Measurements from ENCODE around the gene TUBGCP3. TPM values are rescaled to one million over a fixed set of nuclear protein-coding genes. Genes with fewer than 3 reads are reported as not detected.

Gene TUBGCP3
- polyA plus RNA-seq, 1 donor from 2014 or later: 20.3 TPM

- no peak for TF ChIP-seq CTCF (IDR thresholded peaks at IDR 0.05; ENCODE audit: poor library complexity, severe bottlenecking)
Observed at GRCh38 chr13:112483299-112483698, 104.7 kb downstream of the TUBGCP3 start (continued).

GRCh38 chr13:112481458-112481857, 106.5 kb downstream of the TUBGCP3 start:
- H3F3A ChIP-seq (ENCODE audit: insufficient read depth, low read length, poor library complexity, severe bottlenecking): no peaks in the 10 kb centered on the region
- no peaks in the 10 kb centered on the region for H3K79me2 ChIP-seq (replicated peaks; ENCODE audit: insufficient read depth, low read length)
- no peaks in the 10 kb centered on the region for H3K9me2 ChIP-seq (ENCODE audit: insufficient read depth, low read length)
- H3K27ac ChIP-seq (ENCODE audit: low read length): no peak overlapping the region
- H3K27me3 ChIP-seq (ENCODE audit: insufficient read depth, low read depth, low read length): no peaks in the 10 kb centered on the region
- H3K36me3 ChIP-seq (ENCODE audit: insufficient read depth, low read length): no peaks in the 10 kb centered on the region
- no peak overlapping the region for H3K4me2 ChIP-seq (ENCODE audit: low read length)
- no peak overlapping the region for H3K4me3 ChIP-seq (ENCODE audit: low read length)
- no peak overlapping the region for H3K9ac ChIP-seq (ENCODE audit: low read length)
- TF ChIP-seq EP300 (conservative IDR thresholded peaks at IDR 0.05; ENCODE audit: poor library complexity, severe bottlenecking) (no peak), EZH2 (IDR thresholded peaks at IDR 0.05; ENCODE audit: borderline replicate concordance, insufficient read depth, low read length, poor library complexity, severe bottlenecking) (no peak), SMC3 (conservative IDR thresholded peaks at IDR 0.05; ENCODE audit: poor library complexity) (no peak), RAD21 (conservative IDR thresholded peaks at IDR 0.05) (no peak), MXI1 (conservative IDR thresholded peaks at IDR 0.05; ENCODE audit: poor library complexity, severe bottlenecking) (no peak), POLR2AphosphoS5 (IDR thresholded peaks at IDR 0.05) (no peak), TAF1 (IDR thresholded peaks at IDR 0.05; ENCODE audit: low read depth) (no peak), REST (IDR thresholded peaks at IDR 0.05; ENCODE audit: borderline replicate concordance) (no peak), CTCF (IDR thresholded peaks at IDR 0.05; ENCODE audit: poor library complexity, severe bottlenecking) (no peak)
- no peaks in the 10 kb centered on the region for H4K20me1 ChIP-seq (ENCODE audit: insufficient read depth)
- H3K9me3 ChIP-seq (ENCODE audit: low read length): no peaks in the 10 kb centered on the region
- H2AFZ ChIP-seq (ENCODE audit: low read depth, low read length): no peak overlapping the region

- no peaks in the 10 kb centered on the region for H3K36me3 ChIP-seq (ENCODE audit: insufficient read depth, low read length)
- H3F3A ChIP-seq (ENCODE audit: insufficient read depth, low read length, poor library complexity, severe bottlenecking): no peaks in the 10 kb centered on the region
- TF ChIP-seq EZH2 (IDR thresholded peaks at IDR 0.05; ENCODE audit: borderline replicate concordance, insufficient read depth, low read length, poor library complexity, severe bottlenecking) (no peak), RAD21 (conservative IDR thresholded peaks at IDR 0.05) (no peak), CTCF (IDR thresholded peaks at IDR 0.05; ENCODE audit: poor library complexity, severe bottlenecking) (no peak), SMC3 (conservative IDR thresholded peaks at IDR 0.05; ENCODE audit: poor library complexity) (no peak), REST (IDR thresholded peaks at IDR 0.05; ENCODE audit: borderline replicate concordance) (no peak)
- no peak overlapping the region for H3K9ac ChIP-seq (ENCODE audit: low read length)
- no peaks in the 10 kb centered on the region for H3K79me2 ChIP-seq (replicated peaks; ENCODE audit: insufficient read depth, low read length)
- H3K9me2 ChIP-seq (ENCODE audit: insufficient read depth, low read length): no peaks in the 10 kb centered on the region
- H4K20me1 ChIP-seq (ENCODE audit: insufficient read depth): no peaks in the 10 kb centered on the region
- H3K9me3 ChIP-seq (ENCODE audit: low read length): no peaks in the 10 kb centered on the region
- H2AFZ ChIP-seq (ENCODE audit: low read depth, low read length): no peak overlapping the region
- no peak overlapping the region for H3K4me2 ChIP-seq (ENCODE audit: low read length)
- H3K27ac ChIP-seq (ENCODE audit: low read length): no peak overlapping the region
- H3K27me3 ChIP-seq (ENCODE audit: insufficient read depth, low read depth, low read length): no peaks in the 10 kb centered on the region
- H3K4me3 ChIP-seq (ENCODE audit: low read length): no peak overlapping the region
Observed at GRCh38 chr13:112479389-112479788, 108.6 kb downstream of the TUBGCP3 start.
